Measurements from ENCODE around the gene OMD.

The OMD gene

GRCh38 chr9:92424340-92424739 is at the start of gene OMD:
Gene OMD (minus strand): TSS chr9:92424471. CDS start chr9:92417558, 6,913 bp downstream.
- DNase-seq (ENCODE audit: low read depth in 2 of 3, low spot score in 2 of 3): no peak

GRCh38 chr9:92468206-92468605 is 43.9 kb upstream of the OMD start:
- no peak for DNase-seq (ENCODE audit: low read depth in 2 of 3, low spot score in 2 of 3)

GRCh38 chr9:92467511-92467910 is 43.2 kb upstream of the OMD start:
- no peak for DNase-seq (ENCODE audit: low read depth in 2 of 3, low spot score in 2 of 3)

GRCh38 chr9:92467041-92467440 is 42.8 kb upstream of the OMD start:
- no peak for DNase-seq (ENCODE audit: low read depth in 2 of 3, low spot score in 2 of 3)

GRCh38 chr9:92463984-92464383 is 39.7 kb upstream of the OMD start:
- DNase-seq (ENCODE audit: low read depth in 2 of 3, low spot score in 2 of 3): no peak

GRCh38 chr9:92463387-92463786 is 39.1 kb upstream of the OMD start:
- no peak for DNase-seq (ENCODE audit: low read depth in 2 of 3, low spot score in 2 of 3)

- DNase-seq (ENCODE audit: low read depth in 2 of 3, low spot score in 2 of 3): no peak
These were observed 33.3 kb upstream of the OMD start for GRCh38 chr9:92457576-92457975.

GRCh38 chr9:92455217-92455616 is 30.9 kb upstream of the OMD start:
- DNase-seq (ENCODE audit: low read depth in 2 of 3, low spot score in 2 of 3): no peak

GRCh38 chr9:92446536-92446935 is 22.3 kb upstream of the OMD start:
- no peak for DNase-seq (ENCODE audit: low read depth in 2 of 3, low spot score in 2 of 3)

GRCh38 chr9:92444841-92445240 is 20.6 kb upstream of the OMD start:
- DNase-seq (ENCODE audit: low read depth in 2 of 3, low spot score in 2 of 3): no peak

- no peak for DNase-seq (ENCODE audit: low read depth in 2 of 3, low spot score in 2 of 3)
These were observed 16.4 kb upstream of the OMD start for GRCh38 chr9:92440751-92441046.

GRCh38 chr9:92439921-92440750 is 15.9 kb upstream of the OMD start:
- no peak for DNase-seq (ENCODE audit: low read depth in 2 of 3, low spot score in 2 of 3)

GRCh38 chr9:92438900-92439526 is 14.7 kb upstream of the OMD start:
- DNase-seq (ENCODE audit: low read depth in 2 of 3, low spot score in 2 of 3): no peak

- no peak for DNase-seq (ENCODE audit: low read depth in 2 of 3, low spot score in 2 of 3)
These were observed 11.0 kb upstream of the OMD start for GRCh38 chr9:92435263-92435662.

GRCh38 chr9:92432972-92433548 is 8.8 kb upstream of the OMD start:
- DNase-seq (ENCODE audit: low read depth in 2 of 3, low spot score in 2 of 3): no peak

GRCh38 chr9:92432350-92432749 is 8.1 kb upstream of the OMD start:
- DNase-seq (ENCODE audit: low read depth in 2 of 3, low spot score in 2 of 3): no peak

GRCh38 chr9:92429836-92430235 is 5.6 kb upstream of the OMD start:
- DNase-seq (ENCODE audit: low read depth in 2 of 3, low spot score in 2 of 3): no peak

- no peak for DNase-seq (ENCODE audit: low read depth in 2 of 3, low spot score in 2 of 3)
These were observed 2.4 kb upstream of the OMD start for GRCh38 chr9:92426501-92427145.

- DNase-seq (ENCODE audit: low read depth in 2 of 3, low spot score in 2 of 3): no peak
These were observed 1.2 kb upstream of the OMD start for GRCh38 chr9:92425474-92425873.

- DNase-seq (ENCODE audit: low read depth in 2 of 3, low spot score in 2 of 3): no peak
These were observed 659 bp downstream of the OMD start for GRCh38 chr9:92423612-92424011.

- no peak for DNase-seq (ENCODE audit: low read depth in 2 of 3, low spot score in 2 of 3)
These were observed 1.5 kb downstream of the OMD start for GRCh38 chr9:92422611-92423338.

Data from activated CD8-positive, alpha-beta memory T cell treated with anti-CD3 and anti-CD28 coated beads for 48 hours (primary cell).